SU-DHL-6 (cell line): Measurements from ENCODE around the gene NDUFV1.

Experiments
- H2AFZ ChIP-seq: fragments of 200-600 bp; sonication (generic); 2 replicates; pipeline ENCODE4 v1.6.1; 2014; ENCODE audit warnings: low read depth, mild to moderate bottlenecking, moderate library complexity, mixed read lengths, antibody characterized with exemption, low read length; ENCODE audit not compliant: severe bottlenecking
- H3F3A ChIP-seq: fragments of 200-600 bp; shearing (Covaris generic); 2 replicates; pipeline ENCODE4 v1.6.0; 2016; ENCODE audit warnings: antibody characterized with exemption, mild to moderate bottlenecking; ENCODE audit not compliant: insufficient read depth
- H3K27ac ChIP-seq: fragments of 200-600 bp; sonication (generic); 2 replicates; pipeline ENCODE4 v1.5.1; 2016; ENCODE audit warnings: low read depth, mild to moderate bottlenecking, low read length, moderate library complexity, mixed read lengths
- H3K27me3 ChIP-seq: fragments of 200-600 bp; sonication (generic), shearing (Covaris generic); 2 replicates; pipeline ENCODE4 v1.6.0; 2014; ENCODE audit warnings: mild to moderate bottlenecking, low read length
- H3K36me3 ChIP-seq: fragments of 200-600 bp; sonication (generic); 2 replicates; pipeline ENCODE4 v1.6.1; 2014; ENCODE audit warnings: mild to moderate bottlenecking, low read length, mixed read lengths
- H3K4me2 ChIP-seq: fragments of 300-600, 200-600 bp; shearing (Covaris generic), sonication (generic); 2 replicates; pipeline ENCODE4 v1.6.0; 2014; ENCODE audit warnings: low read length, low read depth, mild to moderate bottlenecking; ENCODE audit not compliant: poor library complexity, severe bottlenecking
- H3K4me3 ChIP-seq: fragments of 200-600 bp; sonication (generic); 2 replicates; pipeline ENCODE4 v1.5.1; 2014; ENCODE audit warnings: antibody characterized with exemption, low read length, mild to moderate bottlenecking, mixed read lengths; ENCODE audit not compliant: insufficient read depth, poor library complexity, severe bottlenecking
- H3K79me2 ChIP-seq: fragments of 200-600 bp; sonication (generic); 2 replicates; pipeline ENCODE4 v1.6.1; 2014; ENCODE audit warnings: mild to moderate bottlenecking, low read length, moderate library complexity; ENCODE audit not compliant: insufficient read depth
- H3K9ac ChIP-seq: fragments of 200-600 bp; sonication (generic); 2 replicates; pipeline ENCODE4 v1.7.0; 2014; ENCODE audit warnings: mild to moderate bottlenecking, low read length
- H3K9me2 ChIP-seq: fragments of 200-600 bp; sonication (generic); replicated peaks from 2 replicates; pipeline ENCODE4 v1.6.1; 2014; ENCODE audit warnings: low read length; ENCODE audit not compliant: insufficient read depth
- H3K9me3 ChIP-seq: fragments of 200-600 bp; sonication (generic); 2 replicates; pipeline ENCODE4 v1.6.1; 2014; ENCODE audit warnings: low read length, mixed read lengths; ENCODE audit not compliant: insufficient read depth
- H4K20me1 ChIP-seq: fragments of 200-600 bp; sonication (generic); 2 replicates; pipeline ENCODE4 v1.6.1; 2014; ENCODE audit warnings: low read depth, mild to moderate bottlenecking, antibody characterized with exemption, low read length, moderate library complexity, mixed read lengths
- CTCF ChIP-seq: fragments of 200-600 bp; sonication (generic); IDR thresholded peaks from one replicate; pipeline ENCODE4 v1.5.1; 2017; ENCODE audit warnings: antibody characterized with exemption, mild to moderate bottlenecking, low read length, moderate library complexity; ENCODE audit not compliant: insufficient read depth, poor library complexity, severe bottlenecking
- EZH2phosphoT487 ChIP-seq: fragments of 200-600 bp; sonication (generic), shearing (Covaris generic); conservative IDR thresholded peaks from 2 replicates; pipeline ENCODE4 v1.6.1; 2018; ENCODE audit warnings: mild to moderate bottlenecking, antibody characterized with exemption, low read length, moderate library complexity, mixed read lengths

NDUFV1 gene

GRCh38 chr11:67630943-67631331 lies 24.2 kb downstream of the NDUFV1 start:
- H3K36me3 ChIP-seq, result no peaks in the 10 kb centered on the region
- H3K9ac ChIP-seq, result peak overlapping the region; percentile 63
- H4K20me1 ChIP-seq, result no peaks in the 10 kb centered on the region
- TF ChIP-seq EZH2phosphoT487, result no peak
- peak; percentile 5 for TF ChIP-seq CTCF
- H3K4me3 ChIP-seq, result peak overlapping the region; percentile 63
- H3K27me3 ChIP-seq, result no peaks in the 10 kb centered on the region
- no peak overlapping the region for H2AFZ ChIP-seq
- no peaks in the 10 kb centered on the region for H3K9me3 ChIP-seq
- no peak overlapping the region for H3K27ac ChIP-seq
- no peaks in the 10 kb centered on the region for H3K9me2 ChIP-seq
- peaks cover 4% of the 10 kb centered on the region; the same call in 1 of the 2 replicates for H3F3A ChIP-seq
- H3K4me2 ChIP-seq, result peak overlapping the region; percentile 80
- H3K79me2 ChIP-seq, result no peaks in the 10 kb centered on the region

GRCh38 chr11:67631411-67631810 lies 24.7 kb downstream of the NDUFV1 start:
- Histone ChIP-seq H3K9me2 (no peaks in the 10 kb centered on the region), H3K9ac (no peak overlapping the region), H3K27me3 (no peaks in the 10 kb centered on the region), H3K36me3 (no peaks in the 10 kb centered on the region), H3K4me2 (no peak overlapping the region), H3K79me2 (no peaks in the 10 kb centered on the region), H3K27ac (no peak overlapping the region), H3F3A (peaks cover 4% of the 10 kb centered on the region; the same call in 1 of the 2 replicates), H2AFZ (no peak overlapping the region), H3K9me3 (no peaks in the 10 kb centered on the region), H3K4me3 (no peak overlapping the region), H4K20me1 (no peaks in the 10 kb centered on the region)
- TF ChIP-seq EZH2phosphoT487, result no peak
- no peak for TF ChIP-seq CTCF

DNA sequence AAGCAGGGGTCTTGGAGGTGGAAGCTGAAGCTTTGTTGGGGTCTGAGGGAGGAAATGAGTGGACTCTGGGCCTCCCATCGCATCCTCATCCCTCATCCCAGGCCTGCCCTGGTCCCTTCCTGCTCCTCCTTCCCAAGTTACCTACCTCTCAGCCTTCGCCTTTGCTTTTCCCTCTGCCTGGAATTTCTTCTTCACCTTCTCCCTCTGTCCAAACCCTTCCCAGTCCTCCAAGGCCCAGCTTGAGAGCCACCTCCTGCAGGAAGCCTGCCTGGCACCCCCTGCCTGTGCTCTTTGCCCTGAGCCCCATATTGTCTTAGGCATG lies 25.1 kb downstream of the NDUFV1 start:
- Histone ChIP-seq H3F3A (peaks cover 4% of the 10 kb centered on the region; the same call in 1 of the 2 replicates), H3K36me3 (no peaks in the 10 kb centered on the region), H3K79me2 (no peaks in the 10 kb centered on the region), H3K4me2 (no peak overlapping the region), H3K9me2 (no peaks in the 10 kb centered on the region), H3K27me3 (no peaks in the 10 kb centered on the region), H3K4me3 (no peak overlapping the region), H2AFZ (no peak overlapping the region), H3K9ac (no peak overlapping the region), H3K27ac (no peak overlapping the region), H3K9me3 (no peaks in the 10 kb centered on the region), H4K20me1 (no peaks in the 10 kb centered on the region)
- no peak for TF ChIP-seq EZH2phosphoT487
- no peak for TF ChIP-seq CTCF
